Measurements from ENCODE around the gene CACHD1.

The CACHD1 gene

DNA sequence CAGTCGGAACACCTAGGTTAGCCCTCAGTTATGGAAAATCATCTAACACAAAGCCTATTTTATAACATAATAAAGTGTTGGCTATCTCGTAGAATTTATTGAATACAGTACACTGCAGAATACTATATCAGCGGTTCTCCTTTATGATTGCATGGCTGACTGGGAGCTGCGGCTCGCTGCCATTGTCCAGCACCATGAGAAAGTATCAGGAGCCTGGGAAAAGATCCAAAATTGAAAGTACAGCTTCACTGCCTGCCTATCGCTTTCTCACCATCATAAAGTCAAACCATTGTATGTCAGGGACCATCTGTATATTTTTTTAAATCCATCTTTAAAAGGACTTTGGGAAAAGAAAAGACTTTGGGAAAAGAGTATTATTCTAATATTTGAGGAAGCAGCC, 163.0 kb downstream of the CACHD1 start:
- no peak overlapping the region for H3K4me3 ChIP-seq (ENCODE audit: low read length)
- no peaks in the 10 kb centered on the region for H3K27me3 ChIP-seq (replicated peaks; ENCODE audit: control insufficient read depth, insufficient read depth, low read length)
- no peak overlapping the region for H3K9ac ChIP-seq (ENCODE audit: low read length)
- peaks cover 5% of the 10 kb centered on the region for H3K36me3 ChIP-seq (ENCODE audit: control insufficient read depth, insufficient read depth, low read length, severe bottlenecking)
- peaks cover 14% of the 10 kb centered on the region for H3K4me1 ChIP-seq (ENCODE audit: control insufficient read depth, insufficient read depth, low read length)
- no peak for DNase-seq (ENCODE audit: low read depth)
- H3K9me3 ChIP-seq (ENCODE audit: control insufficient read depth, low read length) = no peaks in the 10 kb centered on the region

GRCh38 chr1:64645735-64646134, 175.8 kb downstream of the CACHD1 start:
- no peak overlapping the region for H3K9ac ChIP-seq (ENCODE audit: low read length)
- H3K9me3 ChIP-seq (ENCODE audit: control insufficient read depth, low read length) = no peaks in the 10 kb centered on the region
- no peak overlapping the region for H3K4me3 ChIP-seq (ENCODE audit: low read length)
- DNase-seq (ENCODE audit: low read depth) = no peak
- H3K27me3 ChIP-seq (replicated peaks; ENCODE audit: control insufficient read depth, insufficient read depth, low read length) = no peaks in the 10 kb centered on the region
- H3K36me3 ChIP-seq (ENCODE audit: control insufficient read depth, insufficient read depth, low read length, severe bottlenecking) = peaks cover 18% of the 10 kb centered on the region
- H3K4me1 ChIP-seq (ENCODE audit: control insufficient read depth, insufficient read depth, low read length) = no peaks in the 10 kb centered on the region

DNA sequence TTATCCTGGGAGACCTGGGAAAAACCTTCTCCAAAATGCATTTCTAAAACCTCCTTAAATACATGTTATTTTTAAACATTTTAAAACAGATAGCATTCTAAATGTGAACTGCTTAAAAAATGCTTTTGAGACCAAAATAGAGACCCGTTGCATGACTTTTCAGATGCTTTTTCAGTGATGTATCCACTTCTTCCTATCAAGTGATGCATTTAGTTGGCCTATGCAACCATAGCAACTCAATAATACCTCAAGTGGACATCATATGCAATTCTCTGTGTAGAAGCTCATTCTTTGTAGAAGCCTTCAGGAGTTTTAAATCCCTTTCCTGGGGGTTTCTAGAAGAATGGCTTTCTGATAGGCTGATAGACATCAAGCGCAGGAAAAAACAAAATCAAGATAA, 180.5 kb downstream of the CACHD1 start:
- H3K36me3 ChIP-seq (ENCODE audit: control insufficient read depth, insufficient read depth, low read length, severe bottlenecking) = peaks cover 5% of the 10 kb centered on the region
- H3K9ac ChIP-seq (ENCODE audit: low read length) = no peak overlapping the region
- no peaks in the 10 kb centered on the region for H3K27me3 ChIP-seq (replicated peaks; ENCODE audit: control insufficient read depth, insufficient read depth, low read length)
- H3K4me1 ChIP-seq (ENCODE audit: control insufficient read depth, insufficient read depth, low read length) = no peaks in the 10 kb centered on the region
- peak; percentile 10 for DNase-seq (ENCODE audit: low read depth)
- H3K4me3 ChIP-seq (ENCODE audit: low read length) = no peak overlapping the region
- no peaks in the 10 kb centered on the region for H3K9me3 ChIP-seq (ENCODE audit: control insufficient read depth, low read length)

- no peak overlapping the region for H3K9ac ChIP-seq (ENCODE audit: low read length)
- peaks cover 5% of the 10 kb centered on the region for H3K36me3 ChIP-seq (ENCODE audit: control insufficient read depth, insufficient read depth, low read length, severe bottlenecking)
- H3K4me1 ChIP-seq (ENCODE audit: control insufficient read depth, insufficient read depth, low read length) = no peaks in the 10 kb centered on the region
- H3K4me3 ChIP-seq (ENCODE audit: low read length) = no peak overlapping the region
- H3K9me3 ChIP-seq (ENCODE audit: control insufficient read depth, low read length) = no peaks in the 10 kb centered on the region
- H3K27me3 ChIP-seq (replicated peaks; ENCODE audit: control insufficient read depth, insufficient read depth, low read length) = no peaks in the 10 kb centered on the region
- no peak for DNase-seq (ENCODE audit: low read depth)
Measured at GRCh38 chr1:64651841-64652240, 181.9 kb downstream of the CACHD1 start.

GRCh38 chr1:64653466-64653865, 183.5 kb downstream of the CACHD1 start:
- DNase-seq (ENCODE audit: low read depth) = no peak
- Histone ChIP-seq H3K36me3 (ENCODE audit: control insufficient read depth, insufficient read depth, low read length, severe bottlenecking) (peaks cover 7% of the 10 kb centered on the region), H3K4me3 (ENCODE audit: low read length) (no peak overlapping the region), H3K4me1 (ENCODE audit: control insufficient read depth, insufficient read depth, low read length) (no peaks in the 10 kb centered on the region), H3K9ac (ENCODE audit: low read length) (no peak overlapping the region), H3K9me3 (ENCODE audit: control insufficient read depth, low read length) (no peaks in the 10 kb centered on the region), H3K27me3 (replicated peaks; ENCODE audit: control insufficient read depth, insufficient read depth, low read length) (no peaks in the 10 kb centered on the region)

DNA sequence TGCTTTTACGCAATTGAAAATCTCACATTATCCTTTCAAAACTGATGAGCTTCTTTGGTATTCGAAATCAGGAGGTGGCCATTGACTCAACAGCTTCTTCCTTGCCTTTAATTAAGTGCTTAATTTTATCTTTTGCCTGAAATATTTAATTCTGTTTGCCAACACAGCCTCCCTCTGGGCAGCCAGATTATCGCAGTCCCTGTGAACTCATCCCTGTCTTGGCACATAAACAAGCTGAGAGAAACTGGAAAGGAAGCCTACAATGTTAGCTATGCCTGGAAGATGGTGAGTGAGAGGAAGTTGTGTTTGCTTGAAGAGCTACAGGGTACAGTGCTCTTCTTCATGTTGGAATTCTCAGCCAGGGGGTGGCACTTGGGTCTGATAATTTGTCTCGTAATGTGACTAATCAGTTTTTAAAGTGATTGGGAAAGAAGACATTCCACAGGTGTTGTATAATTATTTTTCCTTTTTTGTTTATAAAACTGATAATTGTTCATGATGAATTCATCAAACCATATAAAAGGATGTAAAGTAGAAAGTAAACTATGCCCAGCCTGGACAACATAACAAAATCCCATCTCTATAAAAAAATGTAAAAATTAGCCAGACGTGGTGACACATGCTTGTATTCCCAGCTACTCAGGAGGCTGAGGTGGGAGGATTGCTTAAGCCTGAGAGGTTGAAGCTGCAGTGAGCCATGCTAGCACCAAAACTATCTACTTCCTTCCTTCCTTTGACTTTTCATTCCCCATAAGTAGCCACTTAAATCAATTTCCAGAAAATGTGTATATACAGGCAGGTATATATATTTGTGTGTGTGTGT, 184.8 kb downstream of the CACHD1 start:
- Histone ChIP-seq H3K9me3 (ENCODE audit: control insufficient read depth, low read length) (no peaks in the 10 kb centered on the region), H3K27me3 (replicated peaks; ENCODE audit: control insufficient read depth, insufficient read depth, low read length) (no peaks in the 10 kb centered on the region), H3K36me3 (ENCODE audit: control insufficient read depth, insufficient read depth, low read length, severe bottlenecking) (peaks cover 14% of the 10 kb centered on the region), H3K4me1 (ENCODE audit: control insufficient read depth, insufficient read depth, low read length) (no peaks in the 10 kb centered on the region), H3K9ac (ENCODE audit: low read length) (no peak overlapping the region), H3K4me3 (ENCODE audit: low read length) (no peak overlapping the region)
- DNase-seq (ENCODE audit: low read depth) = no peak

- Histone ChIP-seq H3K36me3 (ENCODE audit: control insufficient read depth, insufficient read depth, low read length, severe bottlenecking) (peaks cover 17% of the 10 kb centered on the region), H3K9ac (ENCODE audit: low read length) (no peak overlapping the region), H3K27me3 (replicated peaks; ENCODE audit: control insufficient read depth, insufficient read depth, low read length) (no peaks in the 10 kb centered on the region), H3K9me3 (ENCODE audit: control insufficient read depth, low read length) (no peaks in the 10 kb centered on the region), H3K4me1 (ENCODE audit: control insufficient read depth, insufficient read depth, low read length) (no peaks in the 10 kb centered on the region), H3K4me3 (ENCODE audit: low read length) (no peak overlapping the region)
- no peak for DNase-seq (ENCODE audit: low read depth)
Measured at GRCh38 chr1:64655861-64656260, 185.9 kb downstream of the CACHD1 start.

DNA sequence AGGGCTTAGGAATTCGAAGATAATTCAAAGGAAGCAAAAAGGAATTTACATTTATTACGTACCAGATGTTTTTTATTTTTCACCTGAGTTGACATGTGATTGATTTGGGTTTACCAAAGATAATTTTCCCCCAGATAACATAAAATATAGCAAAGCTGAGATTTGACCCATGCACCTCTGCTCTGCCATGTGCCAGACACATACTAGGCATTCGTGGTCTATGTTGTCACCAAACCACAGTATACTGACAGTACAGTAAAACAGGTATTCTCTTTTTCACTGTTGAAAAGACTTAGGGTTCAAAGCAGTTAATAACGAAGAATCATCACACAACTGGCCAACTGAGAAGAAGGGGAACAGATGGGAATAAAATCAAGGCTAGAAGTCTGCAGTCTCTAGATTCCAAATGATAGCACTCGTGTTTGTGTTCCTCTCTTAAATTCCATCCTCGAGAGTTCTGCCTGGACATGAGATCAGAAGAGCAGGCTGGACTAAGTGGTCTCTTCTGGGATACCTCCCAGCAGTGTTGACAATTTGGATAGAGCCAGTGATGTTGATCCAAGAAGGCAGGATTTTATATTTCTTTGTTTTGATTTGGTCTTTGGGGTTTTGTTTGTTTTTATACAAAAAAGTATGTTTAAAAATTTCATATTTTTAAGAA, 189.7 kb downstream of the CACHD1 start:
- Histone ChIP-seq H3K4me3 (ENCODE audit: low read length) (no peak overlapping the region), H3K9ac (ENCODE audit: low read length) (no peak overlapping the region), H3K4me1 (ENCODE audit: control insufficient read depth, insufficient read depth, low read length) (no peaks in the 10 kb centered on the region), H3K9me3 (ENCODE audit: control insufficient read depth, low read length) (no peaks in the 10 kb centered on the region), H3K36me3 (ENCODE audit: control insufficient read depth, insufficient read depth, low read length, severe bottlenecking) (peaks cover 21% of the 10 kb centered on the region), H3K27me3 (replicated peaks; ENCODE audit: control insufficient read depth, insufficient read depth, low read length) (no peaks in the 10 kb centered on the region)
- DNase-seq (ENCODE audit: low read depth) = no peak

DNA sequence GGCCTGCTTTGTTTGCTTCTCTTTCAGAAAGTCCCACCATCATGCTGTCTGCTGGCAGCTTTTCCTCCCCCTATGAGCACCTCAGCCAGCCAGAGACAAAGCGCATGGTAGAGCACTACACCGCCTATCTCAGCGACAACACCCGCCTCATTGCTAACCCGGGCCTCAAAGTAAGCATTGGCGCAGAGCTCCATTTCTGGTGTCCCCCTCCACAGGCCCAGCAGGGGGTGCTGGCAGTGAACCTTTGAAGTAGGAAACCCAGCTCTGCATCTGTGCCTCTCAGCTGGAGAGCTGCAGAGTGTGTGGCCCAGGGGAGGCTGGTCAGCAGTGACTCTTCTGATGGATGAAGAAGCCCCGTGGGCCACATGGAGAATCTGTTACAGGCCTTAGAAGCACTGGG, 193.7 kb downstream of the CACHD1 start:
- H3K27me3 ChIP-seq (replicated peaks; ENCODE audit: control insufficient read depth, insufficient read depth, low read length) = no peaks in the 10 kb centered on the region
- H3K4me1 ChIP-seq (ENCODE audit: control insufficient read depth, insufficient read depth, low read length) = no peaks in the 10 kb centered on the region
- H3K36me3 ChIP-seq (ENCODE audit: control insufficient read depth, insufficient read depth, low read length, severe bottlenecking) = peaks cover 29% of the 10 kb centered on the region
- DNase-seq (ENCODE audit: low read depth) = no peak
- H3K9me3 ChIP-seq (ENCODE audit: control insufficient read depth, low read length) = no peaks in the 10 kb centered on the region
- H3K9ac ChIP-seq (ENCODE audit: low read length) = no peak overlapping the region
- H3K4me3 ChIP-seq (ENCODE audit: low read length) = no peak overlapping the region

GRCh38 chr1:64664299-64664698, 194.4 kb downstream of the CACHD1 start:
- Histone ChIP-seq H3K9ac (ENCODE audit: low read length) (no peak overlapping the region), H3K27me3 (replicated peaks; ENCODE audit: control insufficient read depth, insufficient read depth, low read length) (no peaks in the 10 kb centered on the region), H3K4me1 (ENCODE audit: control insufficient read depth, insufficient read depth, low read length) (no peaks in the 10 kb centered on the region), H3K9me3 (ENCODE audit: control insufficient read depth, low read length) (no peaks in the 10 kb centered on the region), H3K36me3 (ENCODE audit: control insufficient read depth, insufficient read depth, low read length, severe bottlenecking) (peaks cover 23% of the 10 kb centered on the region), H3K4me3 (ENCODE audit: low read length) (no peak overlapping the region)
- DNase-seq (ENCODE audit: low read depth) = no peak

- DNase-seq (ENCODE audit: low read depth) = peak; percentile 12
- H3K4me1 ChIP-seq (ENCODE audit: control insufficient read depth, insufficient read depth, low read length) = no peaks in the 10 kb centered on the region
- no peak overlapping the region for H3K4me3 ChIP-seq (ENCODE audit: low read length)
- H3K9ac ChIP-seq (ENCODE audit: low read length) = no peak overlapping the region
- no peaks in the 10 kb centered on the region for H3K9me3 ChIP-seq (ENCODE audit: control insufficient read depth, low read length)
- no peaks in the 10 kb centered on the region for H3K27me3 ChIP-seq (replicated peaks; ENCODE audit: control insufficient read depth, insufficient read depth, low read length)
- peaks cover 28% of the 10 kb centered on the region for H3K36me3 ChIP-seq (ENCODE audit: control insufficient read depth, insufficient read depth, low read length, severe bottlenecking)
Measured at GRCh38 chr1:64669098-64669675, 199.3 kb downstream of the CACHD1 start.

Data from adipocyte (in vitro differentiated cells).